Glutamatergic neuron (in vitro differentiated cells): ENCODE results near the gene SLC1A4. TPM values are rescaled to one million over a fixed set of nuclear protein-coding genes. Genes with fewer than 3 reads are reported as not detected.
"Not testable (repeated sequence)": the region's sequence is repeated elsewhere in the genome, so short reads cannot be mapped to it uniquely, and the experiment has no call there.

Experiments
- DNase-seq: peaks from one replicate; pipeline ENCODE4 v3.0.0; 2022
- H3K27ac Mint-ChIP-seq: one replicate; pipeline ENCODE4 v1.8.0; 2020; ENCODE audit warnings: mild to moderate bottlenecking, mixed read lengths, inconsistent platforms; ENCODE audit not compliant: unreplicated experiment
- H3K27me3 Mint-ChIP-seq: one replicate; pipeline ENCODE4 v1.8.0; 2020; ENCODE audit warnings: mild to moderate bottlenecking, moderate library complexity, mixed read lengths, inconsistent platforms; ENCODE audit not compliant: unreplicated experiment
- H3K36me3 Mint-ChIP-seq: one replicate; pipeline ENCODE4 v1.8.0; 2020; ENCODE audit warnings: mild to moderate bottlenecking, mixed read lengths, inconsistent platforms; ENCODE audit not compliant: unreplicated experiment
- H3K4me1 Mint-ChIP-seq: one replicate; pipeline ENCODE4 v1.8.0; 2020; ENCODE audit warnings: mild to moderate bottlenecking, low read depth, mixed read lengths, inconsistent platforms; ENCODE audit not compliant: unreplicated experiment
- H3K4me3 Mint-ChIP-seq: one replicate; pipeline ENCODE4 v1.8.0; 2020; ENCODE audit warnings: mild to moderate bottlenecking, mixed read lengths, inconsistent platforms; ENCODE audit not compliant: unreplicated experiment
- H3K9me3 Mint-ChIP-seq: one replicate; pipeline ENCODE4 v1.8.0; 2020; ENCODE audit warnings: mild to moderate bottlenecking, moderate library complexity, mixed read lengths, inconsistent platforms; ENCODE audit not compliant: unreplicated experiment
- total RNA-seq: library from RNA; stranded (reverse); fragmentation: NEBNext Ultra II Directional; extraction: Animal tissue kit (Norgen Biotek cat#: 25700); gene quantifications from one replicate; pipeline ENCODE4 v1.2.1, GENCODE V29; 2021; ENCODE audit not compliant: unreplicated experiment
- TF ChIP-seq, protein P1 (sequence below): fragments of 200-600 bp; sonication (generic); IDR thresholded peaks from one replicate; pipeline ENCODE4 v1.5.0; 2021; ENCODE audit not compliant: partially characterized antibody, unreplicated experiment

The SLC1A4 gene
- total RNA-seq, 1 donor from 2014 or later, result 27.9 TPM

DNA sequence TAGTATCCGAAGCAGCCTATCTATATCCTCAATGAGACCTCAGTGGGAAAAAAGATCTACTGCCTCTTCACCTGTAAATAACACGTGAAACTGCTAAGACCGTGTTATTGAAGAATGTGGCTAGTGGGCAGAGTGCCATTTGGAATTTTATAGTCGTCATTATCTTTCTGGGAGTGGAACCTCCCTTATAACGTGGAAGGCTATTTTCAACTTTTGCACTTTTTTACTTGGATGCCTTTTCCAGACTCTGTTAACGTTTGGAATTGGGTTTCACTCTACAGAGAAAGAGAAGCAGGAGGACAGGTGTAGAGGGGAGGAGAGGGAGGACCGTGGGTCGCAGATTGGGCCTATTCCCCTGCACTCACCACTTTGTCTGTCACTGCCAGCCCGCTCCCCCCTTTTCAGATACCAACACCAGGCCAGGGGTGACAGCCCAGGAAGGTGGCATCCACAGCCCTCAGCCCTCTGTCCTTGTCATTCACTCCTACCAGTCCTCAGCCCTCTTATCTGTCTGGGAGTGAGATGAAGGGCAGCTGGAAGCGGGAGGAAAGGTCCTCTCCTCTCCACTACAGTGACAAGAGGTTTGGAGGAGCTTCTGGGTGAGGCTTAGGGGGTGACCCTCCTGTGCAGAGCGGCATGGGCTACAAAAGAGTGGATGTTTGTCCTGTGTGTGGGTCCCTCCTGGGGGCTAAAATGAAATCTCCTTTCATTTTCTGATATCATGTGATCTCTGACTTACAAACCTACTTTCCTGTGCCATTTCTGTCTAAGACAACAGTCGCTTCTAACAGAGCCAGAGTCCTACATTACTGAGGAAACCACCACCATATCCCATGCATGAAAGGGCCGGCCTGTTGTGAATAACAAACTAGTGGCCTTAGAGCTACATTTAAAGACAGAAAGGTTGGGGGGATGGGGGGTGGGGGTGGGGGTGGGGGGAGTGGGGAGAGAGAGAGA, 43.1 kb downstream of the SLC1A4 start:
- Mint-ChIP-seq H3K27me3 (no peaks in the 10 kb centered on the region), H3K9me3 (no peaks in the 10 kb centered on the region), H3K36me3 (no peaks in the 10 kb centered on the region), H3K4me1 (no peaks in the 10 kb centered on the region), H3K27ac (no peak overlapping the region), H3K4me3 (no peak overlapping the region)
- no peak for DNase-seq
- TF ChIP-seq, protein P1, sequence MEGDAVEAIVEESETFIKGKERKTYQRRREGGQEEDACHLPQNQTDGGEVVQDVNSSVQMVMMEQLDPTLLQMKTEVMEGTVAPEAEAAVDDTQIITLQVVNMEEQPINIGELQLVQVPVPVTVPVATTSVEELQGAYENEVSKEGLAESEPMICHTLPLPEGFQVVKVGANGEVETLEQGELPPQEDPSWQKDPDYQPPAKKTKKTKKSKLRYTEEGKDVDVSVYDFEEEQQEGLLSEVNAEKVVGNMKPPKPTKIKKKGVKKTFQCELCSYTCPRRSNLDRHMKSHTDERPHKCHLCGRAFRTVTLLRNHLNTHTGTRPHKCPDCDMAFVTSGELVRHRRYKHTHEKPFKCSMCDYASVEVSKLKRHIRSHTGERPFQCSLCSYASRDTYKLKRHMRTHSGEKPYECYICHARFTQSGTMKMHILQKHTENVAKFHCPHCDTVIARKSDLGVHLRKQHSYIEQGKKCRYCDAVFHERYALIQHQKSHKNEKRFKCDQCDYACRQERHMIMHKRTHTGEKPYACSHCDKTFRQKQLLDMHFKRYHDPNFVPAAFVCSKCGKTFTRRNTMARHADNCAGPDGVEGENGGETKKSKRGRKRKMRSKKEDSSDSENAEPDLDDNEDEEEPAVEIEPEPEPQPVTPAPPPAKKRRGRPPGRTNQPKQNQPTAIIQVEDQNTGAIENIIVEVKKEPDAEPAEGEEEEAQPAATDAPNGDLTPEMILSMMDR, result no peak

DNA sequence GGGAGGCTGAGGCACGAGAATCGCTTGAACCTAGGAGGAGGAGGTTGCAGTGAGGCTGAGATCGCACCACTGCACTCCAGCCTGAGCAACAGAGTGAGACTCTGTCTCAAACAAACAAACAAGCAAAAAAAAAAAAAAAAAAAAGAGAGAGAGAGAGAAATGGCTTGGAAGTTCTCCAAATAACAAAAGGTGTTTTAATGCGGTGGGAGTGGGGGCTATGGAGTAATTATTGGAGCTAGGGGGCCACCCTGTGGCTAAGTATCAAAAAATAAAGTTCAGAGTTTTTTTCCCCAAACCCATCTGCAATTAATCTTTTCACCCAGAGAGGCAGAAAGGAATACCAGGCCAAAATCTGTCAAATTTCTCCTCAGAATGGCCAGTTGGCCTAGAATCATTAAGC, 44.0 kb downstream of the SLC1A4 start:
- no peak overlapping the region for H3K4me3 Mint-ChIP-seq
- no peak for DNase-seq
- no peaks in the 10 kb centered on the region for H3K4me1 Mint-ChIP-seq
- TF ChIP-seq, protein P1, result no peak
- no peak overlapping the region for H3K27ac Mint-ChIP-seq
- no peaks in the 10 kb centered on the region for H3K27me3 Mint-ChIP-seq
- no peaks in the 10 kb centered on the region for H3K36me3 Mint-ChIP-seq
- H3K9me3 Mint-ChIP-seq, result no peaks in the 10 kb centered on the region

DNA sequence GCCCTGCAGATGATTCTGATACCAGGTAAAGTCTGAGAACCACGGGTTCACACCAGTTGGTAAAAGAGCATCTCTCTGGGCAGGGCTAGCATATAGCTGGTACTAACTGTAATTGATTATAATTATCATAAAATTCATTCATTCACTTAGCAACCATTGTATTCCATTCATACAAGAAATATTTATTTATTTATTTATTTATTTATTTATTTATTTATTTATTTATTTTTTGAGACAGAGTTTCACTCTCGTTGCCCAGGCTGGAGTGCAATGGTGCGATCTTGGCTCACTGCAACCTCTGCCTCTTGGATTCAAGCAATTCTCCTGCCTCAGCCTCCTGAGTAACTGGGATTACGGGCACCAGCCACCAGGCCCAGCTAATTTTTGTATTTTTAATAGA, 44.5 kb downstream of the SLC1A4 start:
- not testable (repeated sequence) for H3K27me3 Mint-ChIP-seq, H3K27ac Mint-ChIP-seq, H3K4me1 Mint-ChIP-seq, H3K9me3 Mint-ChIP-seq, DNase-seq, H3K4me3 Mint-ChIP-seq, H3K36me3 Mint-ChIP-seq

DNA sequence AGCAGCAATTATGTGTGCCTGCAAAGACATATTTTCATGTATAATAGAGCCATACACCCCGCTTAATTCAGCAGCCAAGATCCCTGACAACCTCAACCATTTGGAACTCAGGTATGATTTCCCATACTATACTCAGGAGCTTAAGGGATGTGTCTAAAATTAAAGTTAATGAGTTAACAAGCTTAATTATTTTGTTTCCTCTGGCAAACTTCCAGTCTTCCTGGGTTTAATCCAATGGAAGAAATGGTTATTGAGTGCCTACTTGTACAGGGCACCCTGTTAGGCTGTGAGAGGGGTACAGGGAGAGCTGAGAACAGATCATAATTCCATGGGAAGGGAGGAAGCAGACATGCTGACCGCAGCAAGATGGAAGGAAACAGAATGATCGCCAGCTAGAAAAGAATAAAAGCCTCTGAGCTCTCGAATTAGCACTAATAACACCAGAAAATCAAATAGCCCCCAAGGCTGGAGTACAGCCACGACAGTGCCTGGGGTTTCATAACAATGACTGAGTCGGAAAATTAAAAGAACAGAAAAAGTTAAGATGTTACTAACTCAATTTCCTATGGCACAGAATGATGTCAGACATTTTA, 46.2 kb downstream of the SLC1A4 start:
- TF ChIP-seq, protein P1, result no peak
- no peaks in the 10 kb centered on the region for H3K36me3 Mint-ChIP-seq
- no peaks in the 10 kb centered on the region for H3K4me1 Mint-ChIP-seq
- H3K27ac Mint-ChIP-seq, result no peak overlapping the region
- no peaks in the 10 kb centered on the region for H3K9me3 Mint-ChIP-seq
- DNase-seq, result no peak
- H3K27me3 Mint-ChIP-seq, result no peaks in the 10 kb centered on the region
- H3K4me3 Mint-ChIP-seq, result no peak overlapping the region

DNA sequence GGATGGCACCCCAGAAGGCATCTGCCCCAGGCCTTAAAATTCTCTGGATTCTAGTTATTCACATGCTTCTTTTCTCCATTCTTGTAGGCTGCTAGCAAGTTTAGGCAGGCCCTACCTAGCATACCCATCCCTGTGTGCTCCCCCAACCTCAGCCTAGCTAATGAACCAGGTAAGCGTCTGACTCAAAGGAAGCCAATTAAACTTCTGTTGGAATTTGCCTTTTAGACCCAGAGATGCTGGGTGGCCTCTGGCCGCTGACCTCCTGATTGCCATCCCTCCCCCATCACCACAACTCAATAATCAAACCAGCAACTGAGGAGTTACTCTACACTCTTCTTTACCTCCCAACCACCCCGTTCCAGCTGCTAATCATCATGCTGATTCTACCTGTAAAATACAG, 48.0 kb downstream of the SLC1A4 start:
- Mint-ChIP-seq H3K27ac (no peak overlapping the region), H3K4me1 (no peaks in the 10 kb centered on the region)
- TF ChIP-seq, protein P1, result no peak

More for the DNA sequence above, 48.0 kb downstream of the SLC1A4 start:
- H3K9me3 Mint-ChIP-seq, result no peaks in the 10 kb centered on the region
- H3K36me3 Mint-ChIP-seq, result no peaks in the 10 kb centered on the region
- DNase-seq, result no peak
- H3K27me3 Mint-ChIP-seq, result no peaks in the 10 kb centered on the region
- H3K4me3 Mint-ChIP-seq, result no peak overlapping the region
